NAMALWA (cell line): ENCODE data around the gene HOXA3.

Source experiments
- DNase-seq: peaks from one replicate; pipeline ENCODE4 v3.0.0-alpha.2; 2015; ENCODE audit warnings: low spot score

HOXA3 gene

DNA sequence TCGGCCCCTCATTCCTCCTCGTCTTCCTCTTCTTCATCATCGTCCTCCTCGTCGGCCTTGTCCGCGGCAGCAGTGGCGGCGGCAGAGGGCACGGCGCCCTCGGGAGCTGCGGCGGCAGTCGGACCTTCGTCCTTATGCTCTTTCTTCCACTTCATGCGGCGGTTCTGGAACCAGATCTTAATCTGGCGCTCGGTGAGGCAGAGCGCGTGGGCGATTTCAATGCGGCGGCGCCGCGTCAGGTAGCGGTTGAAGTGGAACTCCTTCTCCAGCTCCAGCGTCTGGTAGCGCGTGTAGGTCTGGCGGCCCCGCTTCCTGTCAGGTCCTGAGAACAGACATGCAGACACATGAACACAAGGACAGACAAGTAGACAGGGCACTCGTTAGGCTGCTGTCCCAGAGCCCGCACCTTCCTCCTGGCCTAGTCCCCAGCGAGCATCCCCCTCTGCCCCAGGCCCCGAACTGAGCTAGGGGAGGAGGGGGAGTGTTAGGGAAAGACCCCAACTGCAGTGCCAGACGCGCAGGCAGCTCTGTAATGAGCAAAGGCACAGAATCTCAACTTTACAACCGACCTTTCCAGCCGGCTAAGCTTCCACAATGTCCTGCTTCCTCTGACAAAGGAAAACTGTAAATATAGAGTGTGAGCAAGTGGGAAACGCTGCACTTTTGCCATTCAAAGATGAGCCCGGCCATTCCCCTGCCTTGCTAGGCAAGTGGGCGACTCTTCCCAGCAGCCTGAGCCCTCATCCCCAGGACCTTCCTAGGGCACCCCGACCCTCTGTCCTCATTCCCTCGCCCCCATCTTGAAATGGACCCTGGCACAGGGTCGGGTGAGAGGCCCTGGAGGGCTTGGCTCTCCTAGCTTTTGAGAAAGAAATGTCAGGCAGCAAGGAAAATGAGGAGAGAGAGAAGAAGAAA, 2.8 kb upstream of the HOXA3 start:
- DNase-seq, result no peak

DNA sequence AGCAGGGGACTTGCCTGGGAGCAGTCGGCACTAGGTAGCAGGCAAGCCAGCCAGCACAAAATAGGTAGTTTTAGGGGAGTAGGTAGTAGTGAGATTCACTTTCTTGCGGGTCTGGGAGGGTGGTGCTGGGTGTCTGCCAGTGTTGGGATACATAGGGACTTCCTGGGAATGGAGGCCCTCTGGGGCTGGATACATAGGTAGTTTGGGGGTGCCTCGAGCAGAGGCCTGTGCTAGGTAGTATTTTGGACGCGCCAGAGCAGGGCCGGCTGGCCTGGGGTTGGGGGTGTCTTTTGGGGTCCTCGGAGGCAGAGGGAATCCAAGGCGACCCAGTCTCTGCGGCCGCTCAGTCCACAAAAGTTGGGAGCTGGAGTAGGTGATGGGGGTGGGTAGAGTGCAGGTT, 2.0 kb upstream of the HOXA3 start:
- DNase-seq, result no peak

DNA sequence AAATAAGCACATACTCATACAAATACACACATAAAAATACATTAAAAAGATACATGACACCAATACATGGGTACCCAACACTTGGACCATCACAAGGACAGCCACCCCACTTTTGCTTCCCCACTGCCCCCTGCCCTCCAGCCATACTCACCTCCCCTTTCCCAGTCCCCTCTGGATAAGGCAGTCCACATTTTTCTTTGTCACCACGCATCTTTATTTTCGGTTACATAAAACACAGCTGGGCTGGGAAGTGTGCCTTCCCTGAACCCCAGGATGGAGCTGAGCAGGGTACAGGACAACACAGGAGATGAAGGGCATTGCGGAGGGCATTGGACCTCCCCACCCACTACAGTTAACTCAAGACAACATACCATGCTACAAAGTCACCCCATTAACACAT, 1.1 kb upstream of the HOXA3 start:
- no peak for DNase-seq

DNA sequence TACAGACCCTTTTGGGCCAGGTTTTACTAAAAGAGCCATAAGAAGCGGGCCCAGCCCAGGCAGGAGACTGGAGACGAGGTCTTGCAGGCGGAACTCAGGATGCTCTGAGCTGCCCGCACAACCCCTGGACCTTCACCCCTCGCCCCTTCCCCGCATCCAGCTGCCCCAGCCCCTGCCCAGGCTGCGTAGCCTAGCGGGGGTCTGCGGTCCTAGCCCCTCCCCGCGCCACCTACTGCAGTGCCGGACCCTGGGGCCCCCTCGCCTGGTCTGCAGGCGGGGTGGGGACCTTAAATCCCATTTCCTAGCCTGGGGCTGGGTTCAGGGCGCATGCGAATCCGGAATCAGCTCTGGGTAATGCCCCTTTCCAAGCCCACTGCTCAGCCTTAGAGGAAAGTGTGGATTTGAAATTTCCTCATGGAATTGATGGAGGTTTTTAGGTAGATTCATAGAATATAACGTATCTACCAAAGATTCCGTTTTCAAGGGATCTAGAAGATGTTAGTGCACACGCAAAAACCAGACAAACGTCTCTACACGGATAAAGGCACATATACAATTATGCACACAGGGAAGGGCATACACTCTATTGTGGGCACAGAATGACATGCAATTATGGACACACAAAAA, 546 bp upstream of the HOXA3 start:
- no peak for DNase-seq

DNA sequence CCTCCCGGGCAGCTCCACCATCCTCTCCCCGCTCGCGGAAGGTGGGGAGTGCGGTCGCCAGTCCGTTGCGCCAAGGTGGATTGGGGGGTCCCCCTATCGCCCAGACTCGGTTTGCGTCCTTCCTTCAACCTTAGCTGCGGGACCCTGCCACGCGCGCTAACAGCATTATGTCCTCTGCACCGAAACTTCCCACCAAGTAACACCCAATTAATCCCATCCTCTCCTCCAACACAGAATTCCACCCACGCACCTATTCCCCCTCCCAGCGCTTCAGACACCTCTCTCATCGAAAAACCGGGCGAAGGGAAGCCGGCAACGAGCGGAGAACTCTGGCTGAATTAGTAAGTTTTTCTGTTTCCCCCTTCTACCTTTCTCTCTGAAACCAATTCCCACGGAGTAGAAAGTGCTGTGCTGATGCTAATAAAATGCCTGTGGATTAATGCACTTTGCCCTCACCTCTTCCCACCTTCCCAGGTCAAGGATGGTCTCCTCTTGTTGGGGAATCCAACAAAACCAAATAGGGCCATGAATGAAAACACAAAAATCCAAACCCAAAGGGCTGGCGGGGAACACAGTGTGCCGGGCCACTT, 947 bp downstream of the HOXA3 start:
- DNase-seq, result no peak

DNA sequence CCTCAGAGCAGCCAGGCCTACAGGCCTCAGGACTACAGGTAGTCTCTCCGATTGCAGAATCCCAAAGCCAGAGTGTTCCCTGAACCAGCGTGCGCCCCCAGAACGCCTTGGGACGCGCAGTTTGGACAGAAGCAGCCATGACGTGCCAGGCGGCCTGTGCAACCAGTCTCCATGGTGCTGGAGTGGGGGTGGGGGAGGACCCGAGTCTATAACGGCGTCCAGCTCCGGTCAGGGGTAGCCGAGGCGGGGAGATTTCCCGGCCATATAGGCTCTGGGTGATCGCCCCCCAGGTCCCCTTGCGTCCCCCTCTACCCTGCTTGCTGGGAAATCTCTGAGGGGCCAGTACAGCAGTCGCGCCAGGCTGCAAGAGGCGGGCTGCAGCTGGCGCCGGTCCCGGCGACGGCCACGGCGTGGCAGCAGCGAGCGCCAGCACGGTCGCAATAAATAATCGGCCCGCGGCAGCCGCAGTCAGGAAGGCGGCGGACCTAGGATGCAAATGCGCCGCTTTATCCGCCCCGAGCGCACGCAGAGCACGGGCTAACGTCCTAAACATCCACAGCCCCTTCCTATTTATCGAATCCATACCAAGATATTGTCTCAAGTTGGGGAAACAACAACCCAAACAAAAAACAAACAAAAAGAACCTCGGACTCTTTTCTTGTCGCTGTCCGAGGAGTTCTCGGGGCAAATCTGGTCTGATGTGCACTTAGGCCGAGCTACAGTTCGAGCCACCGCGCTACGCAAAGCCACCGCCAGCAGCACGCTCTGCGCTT, 1.6 kb downstream of the HOXA3 start:
- DNase-seq, result peak; percentile 91

DNA sequence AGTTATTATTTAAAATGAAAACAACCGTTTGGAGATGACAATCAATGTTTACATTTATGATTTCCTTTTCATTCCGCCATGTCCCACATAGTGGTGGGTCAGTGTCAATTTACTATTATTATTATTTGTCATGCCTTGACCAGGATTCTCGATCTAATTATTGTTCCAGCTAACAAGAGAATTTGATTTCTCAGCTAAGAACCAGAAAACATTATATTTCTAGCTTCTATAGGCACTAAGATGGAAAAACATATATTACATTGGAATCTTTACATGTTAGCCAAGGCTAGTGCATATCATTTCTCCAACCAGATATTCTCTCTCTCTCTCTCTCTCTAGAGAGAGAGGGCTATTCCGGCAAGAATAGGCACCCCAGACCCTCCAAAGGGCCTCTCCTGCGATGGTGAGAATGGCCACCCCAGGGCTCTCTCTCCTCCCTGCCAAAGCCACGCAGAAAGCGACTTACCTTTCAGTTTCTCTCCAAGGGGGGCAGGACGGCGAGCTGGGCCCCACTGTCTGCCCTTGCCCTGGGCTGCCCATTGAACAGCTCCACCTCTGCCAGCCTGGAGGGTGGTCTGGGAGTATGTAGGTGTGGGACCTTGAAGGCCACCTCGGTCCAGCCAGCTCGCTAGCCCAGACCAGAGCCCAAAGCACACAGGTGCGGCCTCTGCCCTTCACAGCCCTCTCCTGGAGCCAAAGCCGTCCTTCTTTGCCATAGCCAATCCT, 2.4 kb downstream of the HOXA3 start:
- peak; percentile 59 for DNase-seq

DNA sequence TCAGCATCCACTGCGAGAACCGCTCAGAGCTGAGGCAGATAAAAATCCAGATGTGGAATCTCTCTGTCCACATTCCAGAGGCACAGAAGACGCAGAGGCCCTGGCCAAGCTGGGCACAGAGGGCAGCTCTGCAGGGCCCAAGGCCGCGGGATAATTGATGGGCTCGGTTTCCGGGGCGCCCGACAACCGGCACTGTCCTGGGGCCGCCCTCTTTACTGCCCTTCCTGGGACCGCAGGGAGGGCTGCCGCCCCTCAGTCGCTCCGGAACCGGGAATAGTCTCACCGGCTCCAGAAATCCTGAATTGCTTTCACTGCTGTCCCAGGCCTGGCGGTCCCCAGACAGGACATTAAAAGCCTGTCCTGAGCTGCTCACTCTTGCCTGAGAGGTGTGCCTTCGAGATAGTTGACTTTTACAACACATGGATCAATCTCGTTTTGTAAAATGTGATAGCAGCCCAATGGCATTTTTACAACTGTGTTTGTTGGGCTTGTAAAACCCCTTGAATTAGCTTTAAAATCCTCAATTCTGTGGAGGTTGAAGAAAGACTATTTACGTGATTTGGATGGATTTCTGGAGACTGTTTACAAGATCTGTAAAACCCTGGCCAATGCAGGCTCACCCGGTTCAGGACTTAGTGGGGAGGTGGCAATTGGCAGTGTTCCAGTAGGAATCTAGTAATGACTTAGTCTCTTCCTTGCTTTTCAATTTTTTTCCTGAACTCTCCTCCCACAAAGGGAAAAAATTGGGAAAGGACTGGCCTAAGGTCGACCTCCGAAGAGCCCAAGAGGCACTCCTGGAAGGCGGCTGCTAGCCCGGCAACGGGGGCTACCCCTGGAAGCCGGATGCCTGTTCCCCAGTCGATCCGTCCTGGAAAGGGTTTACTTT, 3.4 kb downstream of the HOXA3 start:
- no peak for DNase-seq

DNA sequence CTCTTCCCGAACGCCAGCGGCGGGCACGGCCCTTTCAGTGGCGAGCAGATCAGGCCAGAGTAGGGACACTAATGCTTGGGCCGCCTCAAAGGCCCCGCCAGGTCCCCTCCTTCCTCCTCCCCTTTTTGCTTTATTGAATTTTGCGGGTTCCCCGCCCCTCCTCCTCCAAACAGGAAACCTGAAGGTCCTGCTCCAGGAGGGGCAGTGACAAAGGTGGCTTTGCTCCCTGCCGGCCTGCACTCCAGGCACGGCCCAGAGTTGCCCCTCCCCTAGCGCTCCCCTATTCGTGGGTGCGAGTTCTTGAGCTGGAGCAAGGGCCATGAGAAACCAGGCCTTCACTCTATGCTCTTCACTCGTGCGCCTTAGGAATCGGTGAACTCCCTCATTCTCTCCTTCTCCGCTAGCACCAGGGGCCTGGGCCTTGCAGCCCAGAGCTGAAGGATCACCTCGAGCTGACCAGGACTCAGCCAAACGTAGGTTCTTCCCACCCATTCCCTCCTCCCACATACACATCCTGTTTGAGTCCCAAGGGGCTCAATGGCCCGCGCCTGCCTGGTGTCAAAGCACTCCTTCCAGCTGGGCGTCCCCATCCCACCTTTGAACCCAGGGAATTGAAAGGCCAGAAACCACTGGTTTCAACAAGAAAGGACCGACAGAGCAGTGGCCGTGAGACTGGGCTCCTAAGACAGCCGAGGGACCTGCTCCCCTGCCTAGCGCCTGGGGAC, 4.2 kb downstream of the HOXA3 start:
- DNase-seq, result no peak

DNA sequence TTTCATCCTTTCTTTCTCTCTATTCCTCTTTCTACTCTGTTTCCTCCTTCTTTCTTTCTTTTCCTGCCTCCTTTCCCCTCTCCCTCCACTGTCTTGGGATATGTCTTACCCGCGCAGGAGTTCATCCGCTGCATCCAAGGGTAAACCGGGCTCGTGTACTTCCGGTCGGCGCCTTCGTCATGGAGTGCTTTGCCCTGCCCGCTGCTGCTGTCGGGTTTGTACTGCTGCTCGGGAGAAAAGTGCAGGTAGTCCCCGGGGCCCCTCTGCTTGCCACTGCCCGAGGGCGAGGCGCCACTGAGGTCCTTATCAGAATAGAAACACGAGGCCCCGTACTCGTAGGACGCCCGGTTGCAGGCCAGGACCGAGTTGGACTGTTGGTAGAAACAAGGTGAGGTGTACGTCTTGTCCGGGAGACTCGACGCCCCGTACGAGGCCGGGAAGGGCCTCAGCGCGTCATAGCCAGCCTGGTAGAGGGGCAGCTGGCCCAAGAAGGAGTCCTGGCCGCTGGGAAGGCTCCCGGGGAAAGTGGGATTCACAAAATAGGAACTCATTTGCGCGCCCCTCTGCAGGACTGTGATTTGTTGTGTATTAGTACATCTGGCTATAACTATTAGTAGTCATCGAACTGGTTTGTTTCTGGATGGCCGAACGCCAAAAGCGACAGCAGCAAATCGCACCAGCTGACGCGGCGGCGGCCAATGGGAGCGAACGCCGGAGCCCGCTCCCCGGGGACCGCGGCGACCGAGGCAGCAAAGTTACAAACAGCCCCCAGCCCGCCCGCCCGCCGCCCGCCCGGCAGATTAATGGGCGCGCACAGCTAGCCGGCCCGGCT, 5.0 kb downstream of the HOXA3 start, which contains the start of gene HOXA6:
TSS of gene HOXA6 (minus strand) at position 576 of the 832 bp plus-strand sequence. CDS start at position 551, 25 bp downstream.
- DNase-seq, result no peak

DNA sequence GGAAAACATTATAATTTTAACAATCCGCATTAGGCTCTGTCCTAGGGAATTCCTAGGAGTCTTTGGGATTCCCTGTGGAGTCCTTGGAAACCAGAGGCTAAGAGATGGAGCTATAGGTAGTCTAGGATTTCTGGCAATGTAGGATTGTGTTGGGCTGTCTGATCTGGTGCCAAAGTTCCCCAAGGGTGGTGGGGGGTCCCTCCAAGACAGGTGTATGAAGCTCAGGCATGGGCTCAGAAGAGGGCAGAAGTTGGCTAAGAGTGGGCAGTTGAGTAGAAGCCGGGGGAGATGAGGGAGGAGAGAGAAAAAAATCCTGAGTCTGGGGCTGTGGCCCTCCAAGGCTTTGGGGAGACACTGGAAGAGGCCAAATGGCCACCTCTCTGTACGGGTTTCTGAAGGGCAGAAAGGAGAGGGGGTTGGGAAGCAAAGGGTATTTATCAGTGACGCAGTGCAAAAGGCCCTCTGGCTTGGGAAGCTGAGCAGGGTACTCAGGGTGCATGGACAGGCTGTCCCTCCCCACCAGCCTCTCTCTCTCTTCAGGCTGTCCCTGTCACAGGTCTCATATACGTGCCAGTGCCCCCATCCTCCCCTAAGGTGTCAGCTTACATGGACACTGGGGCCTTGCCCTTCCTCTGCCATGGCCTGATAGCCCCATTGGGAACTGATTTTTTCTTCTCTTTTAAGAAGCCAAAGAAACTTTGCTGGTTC, 5.7 kb downstream of the HOXA3 start:
- DNase-seq, result no peak

DNA sequence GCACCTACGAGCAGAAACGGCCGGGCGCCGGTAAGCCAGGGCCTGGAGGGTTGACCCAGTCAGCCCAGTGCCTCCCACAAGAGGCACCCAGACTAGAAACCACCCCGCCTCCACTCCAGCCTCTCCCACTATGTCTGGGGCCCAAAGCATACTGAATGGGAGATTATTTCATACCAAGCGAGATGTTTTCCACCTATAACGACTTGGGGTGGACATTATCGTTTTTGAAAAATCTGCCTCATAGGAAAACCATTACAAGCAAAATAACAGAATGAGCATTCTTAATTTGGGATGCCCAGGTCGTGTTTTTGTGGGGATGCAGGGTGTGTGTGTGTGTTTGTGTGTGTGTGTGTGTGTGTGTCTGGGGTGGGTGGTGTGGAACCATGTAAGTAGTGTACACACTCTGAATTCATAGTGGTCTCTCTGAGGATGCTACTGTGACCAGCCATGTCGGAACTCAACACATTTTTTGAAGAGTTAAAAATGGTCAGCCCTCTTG, 6.4 kb downstream of the HOXA3 start:
- DNase-seq, result no peak

DNA sequence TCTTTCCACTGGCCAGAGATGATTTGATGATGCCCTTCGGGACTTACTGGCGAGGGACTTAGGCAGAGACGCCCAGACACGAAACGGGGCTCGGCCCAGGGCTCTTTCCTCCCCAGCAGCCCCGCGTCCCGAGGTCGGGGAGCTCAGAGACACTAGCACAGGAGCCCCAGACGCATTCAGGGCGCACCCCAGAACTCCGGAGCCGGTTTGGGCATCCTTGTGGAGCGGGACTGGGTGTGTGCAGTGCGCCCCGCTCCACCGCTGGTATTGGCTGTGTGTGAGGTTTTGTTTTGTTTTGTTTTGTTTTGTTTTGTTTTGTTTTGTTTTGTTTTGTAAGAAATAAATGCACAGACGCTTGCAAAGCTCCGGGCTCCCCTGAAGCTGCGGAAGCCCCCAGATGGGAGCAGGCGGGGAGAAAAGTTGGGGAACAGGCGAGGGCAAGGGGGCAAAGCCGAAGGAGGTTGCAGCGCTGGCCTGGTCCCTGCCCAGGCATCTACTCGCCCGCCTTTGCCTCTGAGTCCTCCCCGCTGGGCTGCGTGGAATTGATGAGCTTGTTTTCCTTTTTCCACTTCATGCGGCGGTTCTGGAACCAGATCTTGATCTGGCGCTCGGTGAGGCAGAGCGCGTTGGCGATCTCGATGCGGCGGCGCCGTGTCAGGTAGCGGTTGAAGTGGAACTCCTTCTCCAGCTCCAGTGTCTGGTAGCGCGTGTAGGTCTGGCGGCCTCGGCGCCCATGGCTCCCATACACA, 7.0 kb downstream of the HOXA3 start:
- DNase-seq, result no peak

DNA sequence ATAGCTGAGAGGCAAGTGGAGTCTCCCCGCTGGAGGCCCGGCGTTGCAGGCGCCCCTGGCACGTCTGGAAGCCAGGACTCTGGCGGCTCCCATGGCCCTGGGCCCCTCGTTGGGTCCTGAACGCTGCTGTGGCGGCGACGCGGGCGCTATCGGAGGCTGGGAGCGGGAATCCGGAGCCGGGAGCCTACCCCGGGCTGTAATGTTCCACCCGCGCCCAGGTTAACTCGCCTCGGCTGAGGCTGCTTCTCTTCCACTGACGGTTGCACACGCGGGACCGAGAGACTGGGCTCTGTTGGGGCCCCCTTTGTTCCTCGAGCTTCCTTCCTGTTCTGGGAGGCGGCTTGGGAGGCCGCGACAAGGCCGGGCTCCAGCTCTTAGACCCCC, 7.6 kb downstream of the HOXA3 start:
- no peak for DNase-seq

DNA sequence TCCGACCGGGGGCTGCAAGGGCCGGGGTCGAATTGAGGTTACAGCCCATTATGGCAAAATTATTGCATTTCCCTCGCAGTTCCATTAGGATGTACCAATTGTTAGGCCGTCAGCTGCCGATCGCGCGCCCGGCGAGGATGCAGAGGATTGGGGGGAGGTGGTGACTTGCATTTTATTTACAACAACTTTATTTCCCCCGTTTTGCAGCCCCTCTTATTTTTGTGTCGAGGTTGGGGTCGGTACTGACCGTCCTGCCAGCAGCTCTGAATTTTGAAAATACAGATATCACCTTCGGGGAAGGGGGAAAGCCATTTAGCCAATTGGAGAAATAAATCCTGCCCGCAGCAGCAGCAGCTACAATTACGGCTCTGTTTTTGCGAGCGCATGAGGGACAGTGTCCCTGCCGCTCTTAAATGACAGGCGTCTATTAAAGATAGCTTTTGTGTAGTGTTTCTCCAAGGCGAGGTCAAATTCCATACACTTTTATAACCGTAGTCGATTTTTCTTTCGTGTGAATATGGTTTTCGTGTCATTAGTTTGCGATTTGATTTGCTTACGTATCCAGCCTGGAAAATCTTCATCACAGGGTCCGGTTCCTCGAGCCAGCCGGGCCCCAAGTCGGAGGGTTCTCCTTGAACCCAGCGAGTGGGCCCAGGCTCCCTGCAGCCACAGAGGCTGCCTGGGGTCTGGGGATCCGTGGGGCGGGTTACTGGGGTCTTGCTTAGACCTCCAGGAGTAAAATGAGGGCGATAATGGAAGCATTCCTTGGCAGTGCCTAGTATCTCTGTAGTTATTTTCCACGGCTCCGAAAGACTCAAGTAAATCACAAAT, 8.2 kb downstream of the HOXA3 start:
- no peak for DNase-seq
